ENCODE results near the gene ITGA1. TPM values are rescaled to one million over a fixed set of nuclear protein-coding genes. Genes with fewer than 3 reads are reported as not detected.
A peak's percentile ranks its signal among the peaks of the same experiment; 100 is the strongest.

The ITGA1 gene
- total RNA-seq, 4 donors from 2014 or later, result 41.8 to 94.0 (median 69.6) TPM

DNA sequence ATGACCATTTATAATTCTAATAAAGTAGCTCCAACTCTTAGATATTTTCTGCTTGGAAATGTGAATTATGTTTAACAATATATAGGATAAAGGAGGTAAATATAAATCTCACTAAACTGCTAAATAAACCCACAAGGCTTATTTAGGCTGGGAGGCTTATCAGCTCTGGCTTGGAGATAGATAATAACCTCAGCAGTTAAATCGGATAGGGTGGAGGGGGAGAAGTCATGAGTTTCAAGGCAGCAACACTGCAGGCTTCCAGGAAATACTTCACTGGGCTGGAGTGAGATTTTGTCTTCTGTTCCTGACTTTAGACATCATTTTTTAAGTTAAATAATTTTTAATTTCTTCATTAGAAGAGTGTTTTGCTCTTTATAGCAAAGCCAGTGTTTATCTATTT, 121.5 kb downstream of the ITGA1 start:
- peak overlapping the region; percentile 56 to 82 for H3K27ac ChIP-seq
- intact Hi-C loops (cut with DNase I; ENCODE audit: low total_unique reads), result no loop called here
- H3K9me3 ChIP-seq, result no peaks in the 10 kb centered on the region
- no peaks in the 10 kb centered on the region for H3K36me3 ChIP-seq
- no peak overlapping the region for H3K4me3 ChIP-seq
- no peak for TF ChIP-seq POLR2A (IDR thresholded peaks at IDR 0.05)
- TF ChIP-seq, protein P1, sequence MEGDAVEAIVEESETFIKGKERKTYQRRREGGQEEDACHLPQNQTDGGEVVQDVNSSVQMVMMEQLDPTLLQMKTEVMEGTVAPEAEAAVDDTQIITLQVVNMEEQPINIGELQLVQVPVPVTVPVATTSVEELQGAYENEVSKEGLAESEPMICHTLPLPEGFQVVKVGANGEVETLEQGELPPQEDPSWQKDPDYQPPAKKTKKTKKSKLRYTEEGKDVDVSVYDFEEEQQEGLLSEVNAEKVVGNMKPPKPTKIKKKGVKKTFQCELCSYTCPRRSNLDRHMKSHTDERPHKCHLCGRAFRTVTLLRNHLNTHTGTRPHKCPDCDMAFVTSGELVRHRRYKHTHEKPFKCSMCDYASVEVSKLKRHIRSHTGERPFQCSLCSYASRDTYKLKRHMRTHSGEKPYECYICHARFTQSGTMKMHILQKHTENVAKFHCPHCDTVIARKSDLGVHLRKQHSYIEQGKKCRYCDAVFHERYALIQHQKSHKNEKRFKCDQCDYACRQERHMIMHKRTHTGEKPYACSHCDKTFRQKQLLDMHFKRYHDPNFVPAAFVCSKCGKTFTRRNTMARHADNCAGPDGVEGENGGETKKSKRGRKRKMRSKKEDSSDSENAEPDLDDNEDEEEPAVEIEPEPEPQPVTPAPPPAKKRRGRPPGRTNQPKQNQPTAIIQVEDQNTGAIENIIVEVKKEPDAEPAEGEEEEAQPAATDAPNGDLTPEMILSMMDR (IDR thresholded peaks at IDR 0.05), result no peak
- no peak for DNase-seq
- H3K27me3 ChIP-seq, result no peaks in the 10 kb centered on the region
- H3K4me1 ChIP-seq, result no peaks in the 10 kb centered on the region

DNA sequence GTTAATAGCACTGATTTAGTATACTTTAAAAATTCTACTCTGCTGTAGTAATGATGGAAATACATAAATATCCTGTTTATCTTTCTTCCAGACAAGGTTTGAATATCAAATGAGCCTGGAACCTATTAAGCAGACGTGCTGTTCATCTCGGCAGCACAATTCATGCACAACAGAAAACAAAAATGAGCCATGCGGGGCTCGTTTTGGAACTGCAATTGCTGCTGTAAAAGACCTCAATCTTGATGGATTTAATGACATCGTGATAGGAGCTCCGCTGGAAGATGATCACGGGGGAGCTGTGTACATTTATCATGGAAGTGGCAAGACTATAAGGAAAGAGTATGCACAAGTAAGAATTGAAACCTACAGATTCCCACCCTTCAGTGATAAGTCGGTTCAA, 122.4 kb downstream of the ITGA1 start:
- H3K4me1 ChIP-seq, result peaks cover 0 to 7% of the 10 kb centered on the region in 2 donors
- H3K4me3 ChIP-seq, result no peak overlapping the region
- H3K36me3 ChIP-seq, result no peaks in the 10 kb centered on the region
- no peaks in the 10 kb centered on the region for H3K9me3 ChIP-seq
- intact Hi-C loops (cut with DNase I; ENCODE audit: low total_unique reads), result no loop called here
- H3K27ac ChIP-seq, result peak overlapping the region; percentile 56 to 82
- H3K27me3 ChIP-seq, result no peaks in the 10 kb centered on the region
- TF ChIP-seq, protein P1 (IDR thresholded peaks at IDR 0.05), result no peak
- TF ChIP-seq POLR2A (IDR thresholded peaks at IDR 0.05), result no peak
- no peak for DNase-seq

DNA sequence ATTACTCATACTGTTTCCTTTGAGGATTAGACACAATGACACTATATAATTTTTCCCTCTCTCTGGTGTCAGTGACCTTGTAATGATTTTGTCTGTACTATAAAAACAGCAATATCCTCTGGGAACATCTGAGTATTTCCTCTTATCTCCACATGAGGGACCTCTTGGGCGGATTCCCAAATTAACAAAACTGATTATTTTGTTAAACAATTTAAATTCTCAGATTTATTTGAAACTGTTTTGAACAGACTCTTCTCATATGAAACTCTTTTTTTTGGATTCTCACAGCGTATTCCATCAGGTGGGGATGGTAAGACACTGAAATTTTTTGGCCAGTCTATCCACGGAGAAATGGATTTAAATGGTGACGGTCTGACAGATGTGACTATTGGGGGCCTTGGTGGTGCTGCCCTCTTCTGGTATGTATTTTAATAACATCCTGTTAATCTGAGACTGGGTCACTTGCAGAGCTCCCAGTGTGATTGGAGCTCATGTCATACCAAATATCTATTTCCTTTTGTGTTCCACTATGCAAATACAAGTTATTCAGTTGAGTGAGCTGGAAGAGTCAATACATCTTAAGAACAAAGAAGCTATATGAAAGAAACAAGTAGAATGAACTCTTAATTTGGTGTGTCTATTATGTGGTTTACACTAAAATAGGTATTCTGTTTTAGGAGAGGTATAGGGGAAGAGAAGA, 127.6 kb downstream of the ITGA1 start:
- Histone ChIP-seq H3K36me3 (no peaks in the 10 kb centered on the region), H3K9me3 (no peaks in the 10 kb centered on the region), H3K27me3 (no peaks in the 10 kb centered on the region), H3K27ac (peak overlapping the region; percentile 33 to 63), H3K4me3 (peak overlapping the region; percentile 13 to 29), H3K4me1 (peaks cover 0 to 9% of the 10 kb centered on the region in 2 donors)
- intact Hi-C loops (cut with DNase I; ENCODE audit: low total_unique reads), result loop anchor here (5.0 kb wide), 1 partner anchor 128 kb away; the partner anchor contains the start of genes ITGA1 and PELO
- peak; percentile 24 to 59 for DNase-seq
- TF ChIP-seq POLR2A (IDR thresholded peaks at IDR 0.05), result no peak
- TF ChIP-seq, protein P1 (IDR thresholded peaks at IDR 0.05), result peak; percentile 69 to 92 (median 75)

DNA sequence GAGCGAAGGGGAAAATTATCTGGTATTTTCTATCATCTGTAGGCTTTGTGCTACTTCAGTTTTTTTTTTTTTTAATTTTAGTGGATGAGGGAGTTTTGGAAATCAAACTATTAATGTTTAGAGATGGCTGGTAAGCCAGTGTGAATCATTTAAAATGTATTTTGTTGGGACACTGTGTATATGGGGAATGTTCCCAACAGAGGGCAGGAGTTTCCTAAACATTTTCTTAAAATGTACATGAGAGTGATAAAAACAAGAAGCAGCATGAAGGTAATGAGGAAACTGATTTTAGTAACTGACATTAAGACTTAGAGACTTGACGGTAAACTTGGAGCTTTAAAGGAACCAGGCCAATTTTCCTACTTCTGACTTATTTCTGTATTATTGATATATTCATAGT, 133.2 kb downstream of the ITGA1 start:
- no peak overlapping the region for H3K27ac ChIP-seq
- H3K4me3 ChIP-seq, result no peak overlapping the region
- intact Hi-C loops (cut with DNase I; ENCODE audit: low total_unique reads), result no loop called here
- TF ChIP-seq, protein P1 (IDR thresholded peaks at IDR 0.05), result no peak
- TF ChIP-seq POLR2A (IDR thresholded peaks at IDR 0.05), result no peak
- no peak for DNase-seq
- H3K36me3 ChIP-seq, result no peaks in the 10 kb centered on the region
- H3K27me3 ChIP-seq, result no peaks in the 10 kb centered on the region
- no peaks in the 10 kb centered on the region for H3K9me3 ChIP-seq
- H3K4me1 ChIP-seq, result no peaks in the 10 kb centered on the region

DNA sequence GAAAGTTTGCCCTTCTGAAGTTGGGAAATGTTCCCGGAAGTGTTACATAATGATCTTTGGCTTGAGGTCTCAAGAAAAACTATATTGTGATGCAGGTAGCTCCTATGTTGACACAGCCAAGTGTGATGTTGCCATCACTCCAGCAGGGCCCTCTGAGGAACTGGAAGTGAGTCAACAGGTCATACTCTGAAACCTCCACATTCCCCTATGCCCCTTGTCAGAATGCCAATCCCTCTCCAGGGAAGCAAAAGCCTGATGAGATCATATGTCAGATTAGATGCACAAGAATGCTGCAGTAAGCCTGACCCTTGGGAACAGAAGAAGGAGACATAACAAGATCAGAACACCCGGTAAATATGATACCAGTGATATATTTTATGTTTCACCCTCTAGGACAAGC, 134.7 kb downstream of the ITGA1 start:
- intact Hi-C loops (cut with DNase I; ENCODE audit: low total_unique reads), result no loop called here
- TF ChIP-seq POLR2A (IDR thresholded peaks at IDR 0.05), result no peak
- TF ChIP-seq, protein P1 (IDR thresholded peaks at IDR 0.05), result no peak
- no peak for DNase-seq
- Histone ChIP-seq H3K27ac (no peak overlapping the region), H3K27me3 (no peaks in the 10 kb centered on the region), H3K4me3 (no peak overlapping the region), H3K4me1 (no peaks in the 10 kb centered on the region), H3K36me3 (no peaks in the 10 kb centered on the region), H3K9me3 (no peaks in the 10 kb centered on the region)
